Epidermal melanocyte (primary cell): ENCODE data around the gene ACBD4.
"Not testable (repeated sequence)": the region's sequence is repeated elsewhere in the genome, so short reads cannot be mapped to it uniquely, and the experiment has no call there.

Experiments
- DNase-seq: peaks from one replicate; pipeline ENCODE4 v3.0.0; 2011; ENCODE audit warnings: low spot score; ENCODE audit not compliant: insufficient read length

Gene ACBD4

DNA sequence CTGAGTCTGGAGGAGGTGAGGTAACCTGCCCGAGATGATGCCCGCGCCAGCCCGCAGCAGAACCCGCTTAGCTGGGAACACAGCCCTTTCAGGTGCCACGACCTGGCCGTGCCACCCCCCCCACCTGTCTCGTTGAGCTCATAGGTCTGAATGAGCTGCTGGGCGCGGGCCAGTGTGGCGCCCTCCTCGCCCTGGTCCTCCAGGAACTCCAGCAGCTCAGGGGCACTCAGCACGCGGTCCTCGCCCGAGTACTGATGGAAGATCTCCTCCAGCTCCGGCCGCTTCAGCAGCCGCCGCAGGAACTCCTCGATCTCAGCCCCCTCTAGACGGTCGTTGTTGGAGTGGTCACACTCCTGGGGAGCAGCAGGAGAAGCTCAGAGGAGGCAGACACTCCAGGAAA, 16.8 kb upstream of the ACBD4 start:
- DNase-seq: no peak

DNA sequence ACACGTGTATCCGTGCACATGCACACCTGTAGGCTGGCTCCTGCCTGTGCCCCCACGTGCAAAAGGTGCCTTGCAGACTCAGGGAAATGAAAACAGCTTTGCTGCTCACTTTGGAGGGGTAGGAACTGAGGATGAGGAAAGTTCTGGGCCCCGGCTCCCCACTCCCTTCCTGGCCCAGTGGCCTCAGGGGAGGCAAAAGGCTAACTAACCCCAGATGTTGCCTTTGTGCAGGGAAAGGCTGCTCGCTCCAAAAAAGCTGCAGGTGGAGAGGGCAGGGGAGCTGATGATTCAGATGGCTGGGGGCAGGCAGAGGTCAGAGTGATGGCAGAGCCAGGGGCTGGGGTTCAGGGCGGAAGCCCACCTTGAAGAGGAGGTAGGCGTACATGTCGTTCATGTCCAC, 15.5 kb upstream of the ACBD4 start:
- no peak for DNase-seq

DNA sequence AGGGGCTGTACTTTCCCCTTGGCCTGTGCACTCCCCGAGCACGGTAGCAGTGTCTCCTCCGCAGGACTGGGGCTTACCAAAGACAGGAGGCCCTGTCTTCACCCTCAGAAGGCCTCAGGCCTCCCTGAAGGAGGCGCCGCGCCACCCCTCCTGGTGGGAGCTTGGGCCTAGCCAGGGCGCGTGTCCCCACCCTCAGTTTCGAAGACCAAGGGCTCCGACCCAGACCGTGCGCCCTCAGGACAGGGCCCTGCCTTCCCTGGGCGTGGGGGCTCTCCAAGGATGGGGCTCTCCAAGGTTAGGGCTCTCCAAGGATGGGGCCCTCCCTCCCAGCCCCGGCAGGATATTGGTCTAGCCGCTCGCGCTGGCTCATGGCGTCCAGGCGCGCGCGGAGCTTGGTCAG, 14.9 kb upstream of the ACBD4 start:
- no peak for DNase-seq

DNA sequence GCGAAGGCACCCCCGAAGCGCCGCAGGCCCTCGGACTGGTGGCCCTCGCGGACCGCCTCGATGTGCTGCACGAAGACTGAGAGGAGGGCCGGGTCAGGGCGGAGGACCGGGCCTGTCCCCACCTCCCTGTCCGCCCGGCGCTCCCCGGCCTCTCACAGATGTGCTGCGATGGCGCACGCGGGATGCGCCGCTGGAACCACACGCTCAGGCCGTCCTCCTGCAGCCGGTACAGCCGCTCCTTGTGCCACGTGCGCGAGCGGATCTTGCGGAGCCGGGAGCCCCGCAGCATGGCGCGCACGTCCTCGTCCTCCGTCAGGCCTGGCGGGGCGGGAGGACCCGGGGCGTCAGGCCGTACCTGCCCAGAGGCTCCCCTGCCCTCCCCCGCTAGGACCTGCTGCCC, 14.4 kb upstream of the ACBD4 start:
- DNase-seq: no peak

DNA sequence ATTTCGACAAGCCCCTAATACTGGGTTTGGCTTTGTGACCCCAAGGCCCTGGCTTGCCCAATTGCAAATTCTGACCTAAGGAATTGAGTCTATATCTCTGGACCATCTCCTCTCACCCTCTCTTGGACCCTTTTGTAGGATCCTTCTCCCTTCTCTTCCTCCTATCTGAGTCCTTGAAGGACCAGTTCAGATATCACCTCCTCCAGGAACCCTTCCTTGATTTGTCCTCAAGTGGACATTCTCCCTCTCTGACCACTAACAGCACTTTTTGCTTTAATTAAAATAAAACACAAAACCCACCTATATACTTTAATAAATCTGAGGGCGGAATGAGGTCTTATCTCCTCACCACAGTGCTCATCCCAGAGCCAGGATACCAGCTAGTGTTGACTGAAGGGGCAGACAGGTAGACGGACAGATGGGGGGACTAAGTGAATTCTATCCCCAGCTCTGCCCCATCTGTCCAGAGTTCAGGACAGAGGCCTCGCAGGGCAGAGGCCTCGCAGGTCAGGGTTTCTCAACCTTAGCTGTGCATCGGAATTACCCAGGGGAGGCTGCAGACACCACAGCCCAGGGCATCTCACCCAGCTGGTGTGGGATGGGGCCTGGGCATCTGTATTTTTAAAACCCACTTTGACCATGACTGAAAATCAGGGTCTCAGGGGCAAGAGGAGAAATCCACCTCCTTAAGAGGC, 12.3 kb upstream of the ACBD4 start:
- no peak for DNase-seq

DNA sequence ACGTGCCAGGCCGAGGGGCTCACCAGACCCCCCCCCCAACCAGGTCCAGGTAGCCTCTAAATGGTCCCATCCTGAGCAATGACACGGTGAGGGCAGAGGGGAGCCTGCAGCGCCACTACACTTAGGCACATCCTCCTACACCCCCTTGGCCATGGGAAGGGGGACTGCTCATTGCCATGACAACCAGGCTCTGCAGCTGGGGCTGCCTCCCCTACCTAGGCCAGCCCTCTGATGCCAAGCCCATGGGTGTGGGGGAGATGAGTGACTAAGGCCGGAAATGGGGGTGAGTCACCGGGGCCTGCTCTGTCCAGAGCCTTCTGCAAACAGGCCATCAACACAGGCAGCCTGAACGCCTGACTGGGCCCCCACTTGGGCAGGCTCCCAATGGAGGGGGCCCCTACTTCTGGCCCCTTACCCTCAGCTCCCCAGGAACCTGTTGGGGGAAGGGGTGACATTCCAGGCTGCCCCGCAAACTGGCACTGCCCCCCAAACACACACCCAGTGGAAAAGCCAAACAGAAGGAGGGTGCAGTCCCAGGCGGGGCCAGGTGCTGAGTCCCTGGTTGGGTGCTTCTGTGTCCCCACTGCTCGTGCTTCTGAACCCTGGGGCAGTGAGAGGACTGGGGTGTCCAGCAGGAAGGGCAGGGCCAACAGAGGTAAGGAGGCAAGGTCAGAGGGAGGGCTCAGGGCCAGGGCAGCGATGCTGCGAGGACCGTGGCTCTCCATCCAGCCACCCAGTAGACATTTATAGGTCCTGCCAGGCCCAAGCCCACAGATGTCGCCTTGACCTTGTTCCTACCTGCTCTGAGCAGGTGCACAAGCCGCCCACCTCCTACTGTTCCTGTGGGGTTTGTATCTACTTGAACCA, 11.3 kb upstream of the ACBD4 start:
- peak; percentile 65 for DNase-seq

DNA sequence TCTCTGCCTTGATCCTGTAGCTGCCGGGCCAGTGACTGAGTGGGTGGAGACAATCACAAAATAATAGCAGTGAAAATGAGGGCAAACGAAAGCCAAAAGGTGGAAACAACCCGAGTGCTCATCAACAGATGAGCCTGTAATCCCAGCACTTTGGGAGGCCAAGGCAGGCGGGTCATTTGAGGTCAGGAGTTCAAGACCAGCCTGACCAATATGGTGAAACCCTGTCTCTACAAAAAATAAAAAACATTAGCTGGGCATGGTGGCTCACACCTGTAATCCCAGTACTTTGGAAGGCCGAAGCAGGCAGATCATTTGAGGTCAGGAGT, 10.7 kb upstream of the ACBD4 start:
- DNase-seq: not testable (repeated sequence)

DNA sequence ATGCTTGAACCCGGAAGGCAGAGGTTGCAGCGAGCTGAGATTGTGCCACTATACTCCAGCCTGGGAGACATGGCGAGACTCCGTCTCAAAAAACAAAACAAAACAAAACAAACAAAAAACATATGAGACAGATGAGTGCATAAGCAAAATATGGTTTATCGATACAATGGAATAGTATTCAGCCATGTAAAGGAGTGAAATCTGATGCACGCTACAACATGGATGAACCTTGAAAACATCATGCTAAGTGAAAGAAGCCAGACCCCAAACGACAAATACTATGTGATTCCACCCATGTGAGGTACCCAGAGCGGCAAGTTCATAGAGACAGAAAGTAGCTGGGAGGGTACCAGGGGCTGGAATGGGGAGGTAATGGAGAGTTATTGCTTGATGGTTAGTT, 10.0 kb upstream of the ACBD4 start:
- no peak for DNase-seq

DNA sequence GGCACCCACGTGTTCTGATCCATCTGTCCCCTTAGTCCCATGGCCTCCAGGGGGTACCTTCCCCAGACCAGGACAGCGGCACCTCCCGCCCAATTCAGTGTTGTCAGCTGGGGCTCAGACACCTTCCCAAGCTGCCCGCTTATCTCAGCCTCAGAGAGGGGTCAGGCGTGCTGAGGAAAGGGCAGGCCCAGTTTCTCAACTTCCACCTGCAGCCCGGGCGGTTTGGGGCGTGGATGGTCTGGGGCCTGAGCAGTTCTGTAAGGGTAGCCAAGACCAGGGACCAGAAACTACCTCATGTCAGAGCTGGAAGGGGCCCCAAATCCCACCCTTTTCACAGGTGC, 8.3 kb upstream of the ACBD4 start:
- DNase-seq: no peak

DNA sequence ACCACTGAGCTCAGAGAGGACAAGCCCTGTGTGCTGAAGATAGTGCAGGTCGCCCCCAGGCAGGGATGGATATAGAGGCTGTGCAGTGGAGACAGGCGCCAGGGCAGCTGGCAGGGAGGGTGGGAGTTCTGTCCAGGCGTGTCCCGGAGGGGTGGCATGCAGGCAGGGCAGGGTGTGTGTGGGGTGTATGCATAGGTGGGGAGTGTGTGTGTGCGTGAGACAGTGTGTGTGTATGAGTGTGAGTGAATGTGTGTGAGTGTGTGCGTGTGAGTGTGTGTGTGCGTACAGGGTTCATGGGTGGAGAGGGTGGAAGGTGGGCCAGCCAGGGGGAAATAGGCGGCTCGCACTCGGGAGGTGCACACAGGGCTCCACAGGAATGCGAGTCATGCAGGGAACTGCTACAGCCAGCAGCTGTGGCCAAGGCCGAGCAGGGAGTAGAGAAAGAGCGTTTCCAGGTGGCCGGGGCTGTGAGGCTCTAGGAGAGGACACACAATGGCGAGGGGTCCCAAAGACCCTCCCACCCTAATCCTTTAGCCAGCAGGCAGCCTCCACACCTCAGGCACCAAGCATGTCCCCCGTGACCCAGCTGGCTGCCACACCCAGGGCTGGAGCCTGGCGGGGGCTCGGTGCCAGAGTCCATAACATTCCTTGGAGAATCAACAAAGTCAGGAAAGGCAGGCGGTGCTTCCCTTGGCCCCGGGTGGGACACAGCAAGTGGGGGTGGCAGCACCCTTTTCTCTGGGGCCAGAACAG, 7.8 kb upstream of the ACBD4 start:
- DNase-seq: no peak

DNA sequence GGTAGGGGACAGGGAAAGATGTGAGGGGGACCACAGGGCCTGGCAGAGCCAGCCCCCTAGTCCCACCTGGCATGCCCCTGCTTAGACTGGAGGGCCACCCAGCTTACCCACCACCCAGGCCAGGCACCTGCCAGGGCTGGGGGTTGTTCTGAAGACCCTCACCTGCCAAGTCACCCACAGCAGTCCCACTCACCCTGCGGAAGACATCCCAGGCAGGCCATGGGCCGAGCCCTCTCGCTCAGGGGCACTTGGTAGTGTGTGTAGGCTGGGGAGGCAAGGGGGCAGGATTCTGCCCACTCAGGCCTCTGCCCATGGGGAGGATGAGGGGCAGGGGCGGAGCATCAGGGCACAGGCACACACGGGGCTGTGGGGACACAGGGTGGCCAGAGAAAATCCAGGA, 7.2 kb upstream of the ACBD4 start:
- DNase-seq: no peak

DNA sequence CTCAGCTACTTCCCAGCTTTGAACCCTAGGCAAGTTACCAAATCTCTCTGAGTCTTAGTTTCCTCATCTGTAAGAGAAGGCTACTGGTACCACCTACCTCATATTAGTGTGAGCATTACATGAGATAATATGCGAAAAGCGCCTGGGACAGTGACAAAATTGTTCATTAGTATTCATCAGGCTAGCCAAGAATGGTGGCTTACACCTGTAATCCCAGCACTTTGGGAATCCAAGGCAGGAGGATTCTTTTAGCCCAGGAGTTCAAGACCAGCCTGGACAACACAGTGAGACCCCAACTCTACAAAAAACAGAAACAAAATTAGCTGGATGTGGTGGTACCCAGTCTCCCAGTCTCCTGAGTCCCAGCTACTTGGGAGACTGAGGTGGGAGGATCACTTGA, 6.5 kb upstream of the ACBD4 start:
- no peak for DNase-seq

DNA sequence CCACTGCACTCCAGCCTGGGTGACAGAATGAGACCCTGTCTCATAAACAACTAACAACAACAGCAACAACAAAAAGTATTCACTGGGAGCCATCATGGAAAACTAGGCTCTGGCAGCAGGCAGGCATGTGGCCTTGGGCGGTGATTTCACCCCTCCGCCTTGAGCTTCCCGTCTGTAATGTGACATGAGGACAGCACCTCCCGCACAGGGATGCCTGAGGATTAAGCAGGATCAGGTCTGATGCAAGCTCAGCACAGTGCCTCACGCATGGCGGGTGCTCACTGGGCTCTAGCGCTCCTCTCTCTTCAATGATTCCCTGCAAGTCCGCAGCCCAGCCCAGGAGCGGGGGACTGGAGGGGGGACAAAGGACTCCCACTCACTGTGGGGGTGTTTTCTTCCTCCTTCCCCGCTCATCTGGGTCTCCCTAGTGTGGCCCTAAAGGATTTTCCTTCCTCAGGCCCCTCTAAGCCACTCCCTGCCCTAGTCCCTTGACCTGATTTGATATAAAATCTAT, 6.0 kb upstream of the ACBD4 start:
- DNase-seq: peak; percentile 13

DNA sequence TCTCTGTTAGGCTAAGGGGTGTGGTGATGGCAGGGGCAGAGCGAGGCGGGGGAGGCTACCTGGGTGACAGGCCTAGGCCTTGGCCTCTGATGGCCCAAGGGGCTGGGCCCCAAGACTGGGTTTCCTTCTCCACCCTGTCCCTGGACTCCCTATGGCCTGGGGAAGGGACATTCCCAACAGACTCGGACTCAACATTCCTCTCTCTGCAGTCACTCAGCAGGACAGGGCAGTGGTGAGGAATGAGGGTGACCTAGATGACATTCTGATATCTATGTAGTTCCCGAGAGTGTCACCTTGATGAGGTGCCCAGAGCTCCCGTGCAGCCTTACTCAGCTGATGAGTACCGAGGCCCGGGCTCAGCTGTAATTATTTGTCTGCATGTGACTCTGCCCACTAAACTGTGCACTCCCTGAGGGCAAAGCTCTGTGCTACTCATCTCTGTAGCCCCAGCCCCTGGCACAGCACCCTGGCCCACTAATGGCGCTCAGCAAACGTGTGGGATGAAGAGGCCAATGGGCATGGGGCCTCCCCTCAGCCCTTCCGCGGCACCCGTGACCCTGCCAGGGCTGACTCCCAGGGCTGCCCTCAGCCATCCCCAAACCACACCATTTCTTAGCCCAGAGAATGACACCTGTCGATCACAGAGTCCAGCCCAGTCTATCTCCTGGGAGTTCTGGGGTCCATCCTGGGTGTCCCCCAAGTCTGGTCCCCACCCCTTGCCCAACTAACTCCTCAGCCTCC, 5.4 kb upstream of the ACBD4 start:
- no peak for DNase-seq

DNA sequence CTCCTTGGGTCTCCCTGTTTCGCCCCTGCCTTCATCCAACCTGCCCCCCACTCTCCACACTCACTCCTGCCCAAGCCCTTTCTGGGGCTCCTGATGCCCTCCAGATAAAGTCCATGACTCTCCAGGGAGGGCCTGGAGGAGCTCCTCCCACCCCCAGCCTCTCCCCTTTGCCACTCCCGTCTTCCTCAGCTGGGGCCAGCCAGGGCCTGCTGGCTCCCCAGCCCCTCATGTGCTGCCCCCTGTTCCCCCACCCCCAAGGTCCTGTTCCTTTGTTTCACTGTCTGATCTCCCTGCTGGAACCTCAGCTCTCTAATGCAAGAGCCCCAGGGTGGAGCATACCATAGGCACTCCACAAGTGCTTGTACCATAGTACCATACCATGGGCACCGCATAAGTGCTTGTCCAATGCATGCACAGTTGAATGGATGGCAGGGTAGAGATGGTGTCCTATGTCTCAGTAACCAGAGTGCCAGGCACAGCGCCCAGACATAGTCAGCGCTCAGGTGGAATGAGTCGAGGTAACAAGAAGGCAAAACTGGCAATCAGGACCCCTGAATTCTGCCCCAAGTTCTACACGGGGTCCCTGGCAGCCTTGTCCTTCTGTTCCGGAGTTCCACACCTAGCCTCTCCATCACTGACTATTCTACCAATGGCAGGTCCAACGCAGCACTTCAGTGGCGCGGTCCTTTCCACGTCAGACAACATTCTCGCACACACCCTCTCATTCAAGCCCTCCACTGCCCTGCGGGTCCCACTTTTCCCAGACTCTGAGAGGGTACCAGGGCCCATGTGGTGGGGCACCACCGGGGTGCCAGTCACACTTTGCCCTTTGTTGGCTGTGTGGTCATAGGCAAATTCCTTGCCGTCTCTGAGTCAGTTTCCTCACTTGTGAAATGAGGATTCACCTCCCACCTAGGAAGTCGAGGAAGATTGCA, 4.5 kb upstream of the ACBD4 start:
- DNase-seq: no peak

DNA sequence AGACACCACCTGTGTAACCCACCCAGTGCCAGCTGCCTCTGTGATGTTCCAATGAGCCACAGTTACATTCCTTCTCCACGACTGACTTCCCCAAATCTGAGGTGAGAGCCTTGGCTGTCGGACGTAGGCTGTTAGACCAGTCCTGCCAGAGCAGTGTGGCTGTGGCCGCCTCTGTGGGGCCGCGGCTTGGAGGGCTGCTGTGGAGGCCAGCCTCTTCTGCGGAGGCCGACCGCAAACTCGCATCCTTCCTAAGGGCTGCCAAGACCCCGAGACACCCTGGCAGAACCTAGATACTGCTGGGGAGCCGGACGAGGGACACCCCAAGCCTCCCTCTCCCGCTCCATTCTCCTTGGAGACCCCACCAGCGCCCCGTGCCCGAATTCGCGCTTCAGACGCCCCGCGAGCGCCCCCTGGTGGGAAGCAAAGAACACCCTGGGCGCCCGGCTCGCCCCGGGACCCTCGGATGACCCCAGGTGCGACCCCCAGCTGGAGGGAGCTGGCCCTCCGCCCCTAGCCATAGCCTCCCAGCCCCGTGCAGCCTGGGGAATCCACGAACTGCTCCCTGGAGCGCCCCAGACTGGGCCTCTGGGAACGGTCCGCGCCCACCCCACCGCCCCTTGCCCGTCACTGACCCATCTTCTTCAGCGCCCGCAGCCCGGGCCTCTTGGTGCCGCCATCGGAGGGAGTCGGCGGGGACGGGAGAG, 3.7 kb upstream of the ACBD4 start:
- no peak for DNase-seq

DNA sequence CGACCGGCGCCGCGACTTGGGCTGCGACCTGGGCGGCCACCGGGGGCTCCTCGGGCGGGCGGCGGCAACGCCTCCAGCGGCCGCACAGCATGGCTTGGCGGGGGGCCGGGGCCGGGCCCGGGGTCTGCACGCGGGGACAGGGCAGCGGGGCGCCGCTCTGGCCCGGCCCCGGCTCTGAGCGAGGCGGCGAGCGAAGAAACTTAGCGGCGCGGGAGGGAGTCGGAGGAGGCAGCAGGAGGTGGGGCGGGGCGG, 3.2 kb upstream of the ACBD4 start, which contains the start of gene PLCD3:
Gene PLCD3, minus strand, starts transcription at position 196 of the 252 bp plus-strand sequence. Its CDS starts 105 bp downstream, at position 91.
- no peak for DNase-seq

DNA sequence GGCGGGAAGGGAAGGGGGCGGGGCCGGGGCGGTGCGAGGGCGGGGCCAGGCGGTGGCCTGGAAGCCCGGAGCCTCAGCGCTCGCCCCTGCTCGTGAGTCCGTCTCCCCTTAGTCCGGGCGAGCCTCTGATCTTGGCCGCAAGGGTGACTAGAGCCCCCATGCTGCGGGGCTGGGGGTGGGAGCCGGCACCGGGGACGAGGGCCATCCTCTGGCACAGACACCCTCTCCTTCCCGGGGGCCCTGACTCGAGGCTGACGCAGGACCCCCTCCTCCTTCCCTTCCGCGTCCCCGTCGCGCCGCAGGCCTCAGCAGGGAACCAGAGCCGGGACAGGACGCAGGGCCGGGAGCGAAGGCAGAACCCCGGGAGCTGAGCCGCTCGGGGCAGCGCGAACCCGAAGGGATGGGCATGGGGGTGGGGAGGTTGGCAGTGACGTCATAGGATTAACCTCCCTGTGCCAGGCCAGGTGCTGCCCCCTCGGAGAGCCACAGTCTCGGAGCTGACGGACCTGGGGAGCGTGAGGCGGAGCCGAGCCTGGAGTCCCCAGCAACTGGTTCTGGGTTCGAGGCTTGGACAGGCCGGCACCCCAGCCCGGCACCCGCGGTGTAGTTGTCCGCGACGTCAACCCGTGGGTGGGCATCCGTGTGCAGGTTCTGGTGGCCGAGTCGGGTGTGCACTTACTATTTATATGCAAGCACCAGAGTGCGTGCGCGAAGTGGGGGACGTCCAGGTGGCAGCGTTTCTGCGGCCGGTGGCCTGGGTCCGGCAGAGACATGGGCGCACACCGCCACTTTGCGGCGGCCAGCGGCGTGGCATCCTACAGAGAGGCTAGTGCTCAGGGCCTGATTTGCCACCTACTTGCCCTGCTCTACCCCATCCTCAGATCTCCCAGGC, 2.7 kb upstream of the ACBD4 start:
- DNase-seq: peak; percentile 86
